Chondrocyte (in vitro differentiated cells): ENCODE data around the gene SETD2. TPM values are rescaled to one million over a fixed set of nuclear protein-coding genes. Genes with fewer than 3 reads are reported as not detected.

Experiments
- DNase-seq: peaks from one replicate; pipeline ENCODE4 v3.0.0; 2021; ENCODE audit warnings: mixed read lengths, low spot score
- H3K27ac Mint-ChIP-seq: one replicate; pipeline ENCODE4 v1.8.0; 2021; ENCODE audit warnings: mild to moderate bottlenecking, moderate library complexity, mixed read lengths; ENCODE audit not compliant: unreplicated experiment
- H3K27me3 Mint-ChIP-seq: 2 replicates; pipeline ENCODE4 v1.8.0; 2021; ENCODE audit warnings: low read depth, mixed read lengths
- H3K36me3 Mint-ChIP-seq: 2 replicates; pipeline ENCODE4 v1.8.0; 2021; ENCODE audit warnings: low read depth, mixed read lengths
- H3K4me1 Mint-ChIP-seq: 2 replicates; pipeline ENCODE4 v1.8.0; 2021; ENCODE audit warnings: low read depth, mild to moderate bottlenecking, mixed read lengths
- H3K4me3 Mint-ChIP-seq: one replicate; pipeline ENCODE4 v1.8.0; 2021; ENCODE audit warnings: mild to moderate bottlenecking, moderate library complexity, mixed read lengths; ENCODE audit not compliant: unreplicated experiment
- H3K9me3 Mint-ChIP-seq: 2 replicates; pipeline ENCODE4 v1.8.0; 2021; ENCODE audit warnings: low read depth, mixed read lengths
- CTCF ChIP-seq: fragments of 200-600 bp; sonication (generic); IDR thresholded peaks from 2 replicates; pipeline ENCODE4 v1.5.0; 2021; ENCODE audit warnings: antibody characterized with exemption, mild to moderate bottlenecking, moderate library complexity
- total RNA-seq: library from RNA; stranded (reverse); gene quantifications from 3 replicates; pipeline ENCODE4 v1.2.1, GENCODE V29; 2021

The SETD2 gene
- total RNA-seq, 1 donor from 2014 or later = 37.3 TPM

DNA sequence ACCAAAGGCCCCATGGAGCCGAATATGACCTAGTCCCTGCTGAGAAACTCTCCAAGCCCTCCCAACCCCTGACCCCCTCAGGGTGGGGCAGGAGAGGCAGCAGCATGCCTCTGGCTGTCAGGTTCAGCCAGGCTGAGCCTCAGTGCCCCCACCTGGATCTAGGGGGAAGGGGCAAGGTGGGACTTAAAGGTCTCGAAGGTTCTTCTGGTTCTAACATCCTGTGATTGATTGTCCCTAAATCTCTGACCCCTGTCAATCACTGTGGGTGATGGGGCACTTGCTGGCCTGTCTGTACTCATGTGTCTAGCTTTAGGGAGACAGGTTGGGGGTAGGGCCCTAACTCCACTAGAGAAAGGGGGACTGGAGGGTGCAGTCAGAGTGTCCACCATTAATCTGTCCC is 170.6 kb downstream of the SETD2 start:
- H3K9me3 Mint-ChIP-seq = no peaks in the 10 kb centered on the region
- peaks cover 5% of the 10 kb centered on the region for H3K36me3 Mint-ChIP-seq
- no peak for TF ChIP-seq CTCF
- H3K27ac Mint-ChIP-seq = no peak overlapping the region
- no peak for DNase-seq
- H3K4me1 Mint-ChIP-seq = no peaks in the 10 kb centered on the region
- no peak overlapping the region for H3K4me3 Mint-ChIP-seq
- H3K27me3 Mint-ChIP-seq = no peaks in the 10 kb centered on the region

GRCh38 chr3:46992231-46992630 is 171.7 kb downstream of the SETD2 start:
- Mint-ChIP-seq H3K4me3 (no peak overlapping the region), H3K36me3 (peaks cover 5% of the 10 kb centered on the region), H3K27ac (no peak overlapping the region), H3K9me3 (no peaks in the 10 kb centered on the region), H3K27me3 (no peaks in the 10 kb centered on the region), H3K4me1 (no peaks in the 10 kb centered on the region)
- TF ChIP-seq CTCF = no peak
- DNase-seq = no peak

DNA sequence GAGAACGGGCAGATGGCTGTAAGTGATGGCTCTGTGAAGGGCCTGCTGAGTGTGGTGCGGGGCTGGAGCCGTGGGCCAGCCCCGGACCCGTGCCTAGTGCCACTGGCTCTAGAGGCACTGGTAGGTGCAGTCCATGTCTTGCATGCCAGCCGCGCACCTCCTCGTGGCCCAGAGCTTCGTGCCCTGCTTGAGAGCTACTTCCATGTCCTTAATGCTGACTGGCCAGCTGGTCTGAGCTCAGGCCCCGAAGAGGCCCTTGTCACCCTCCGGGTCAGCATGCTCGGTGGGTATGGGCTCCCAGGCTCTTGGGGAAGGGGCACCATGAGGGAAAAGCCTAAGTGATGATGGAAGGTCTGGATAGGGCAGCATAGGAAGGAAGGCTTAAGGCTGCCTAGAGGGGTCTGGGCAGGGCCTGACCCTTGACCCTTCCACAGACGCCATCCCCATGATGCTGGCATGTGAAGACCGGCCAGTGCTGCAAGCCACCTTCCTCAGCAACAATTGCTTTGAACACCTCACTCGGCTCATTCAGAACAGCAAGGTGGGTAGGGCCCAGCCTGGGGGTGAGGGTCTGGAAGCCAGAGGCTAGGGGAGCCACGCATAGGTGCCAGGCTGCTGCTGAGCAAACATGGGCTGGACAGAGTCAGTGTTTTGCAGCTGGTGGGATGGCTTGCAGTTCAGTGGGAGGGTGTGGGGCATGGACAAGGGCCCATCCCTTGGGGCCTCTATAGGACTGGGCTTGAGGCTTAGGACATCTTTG is 172.3 kb downstream of the SETD2 start:
- no peak for DNase-seq
- Mint-ChIP-seq H3K4me1 (no peaks in the 10 kb centered on the region), H3K27me3 (no peaks in the 10 kb centered on the region), H3K4me3 (no peak overlapping the region), H3K9me3 (no peaks in the 10 kb centered on the region), H3K36me3 (peaks cover 5% of the 10 kb centered on the region), H3K27ac (no peak overlapping the region)
- no peak for TF ChIP-seq CTCF

DNA sequence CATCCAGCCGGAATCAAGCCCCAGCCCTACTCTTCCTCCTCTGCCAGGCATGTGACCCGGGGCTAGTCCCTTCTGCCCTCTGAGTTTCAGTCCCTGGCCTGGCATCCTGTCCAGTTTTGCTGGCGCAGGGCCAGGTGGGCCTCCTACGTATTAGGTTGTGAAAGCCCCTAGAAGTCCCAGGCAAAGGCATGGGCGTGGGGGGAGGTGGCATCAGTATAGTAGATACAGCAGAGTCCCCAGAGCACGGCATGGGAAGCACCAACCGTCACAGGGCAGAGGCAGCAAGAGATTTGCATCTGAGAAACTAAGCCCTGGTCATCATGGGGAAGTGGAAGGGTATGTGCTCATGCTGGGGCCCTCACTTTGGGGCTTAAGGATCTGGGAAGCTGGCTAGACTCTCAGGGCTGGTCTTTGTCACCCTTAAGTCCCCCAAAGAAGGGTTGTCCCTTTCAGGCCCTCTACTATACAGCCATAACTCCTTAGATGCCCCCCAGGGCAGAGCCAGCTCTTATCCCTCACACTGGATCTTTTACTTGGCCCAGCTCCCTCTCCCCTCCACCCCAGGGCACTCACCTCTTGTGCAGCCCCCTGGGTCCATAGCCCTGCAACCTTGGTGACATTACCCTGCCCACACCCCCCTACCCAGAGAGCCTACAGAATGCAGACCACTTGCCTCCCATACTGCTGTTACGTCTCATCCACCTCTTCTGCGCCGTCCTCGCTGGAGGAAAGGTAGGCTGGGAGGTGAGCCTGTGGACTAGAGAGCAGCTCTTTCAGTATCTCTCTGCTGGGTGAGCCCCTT is 173.1 kb downstream of the SETD2 start:
- no peak for TF ChIP-seq CTCF
- no peak overlapping the region for H3K27ac Mint-ChIP-seq
- no peaks in the 10 kb centered on the region for H3K27me3 Mint-ChIP-seq
- no peaks in the 10 kb centered on the region for H3K9me3 Mint-ChIP-seq
- no peak for DNase-seq
- no peak overlapping the region for H3K4me3 Mint-ChIP-seq
- peaks cover 5% of the 10 kb centered on the region for H3K36me3 Mint-ChIP-seq
- H3K4me1 Mint-ChIP-seq = no peaks in the 10 kb centered on the region

DNA sequence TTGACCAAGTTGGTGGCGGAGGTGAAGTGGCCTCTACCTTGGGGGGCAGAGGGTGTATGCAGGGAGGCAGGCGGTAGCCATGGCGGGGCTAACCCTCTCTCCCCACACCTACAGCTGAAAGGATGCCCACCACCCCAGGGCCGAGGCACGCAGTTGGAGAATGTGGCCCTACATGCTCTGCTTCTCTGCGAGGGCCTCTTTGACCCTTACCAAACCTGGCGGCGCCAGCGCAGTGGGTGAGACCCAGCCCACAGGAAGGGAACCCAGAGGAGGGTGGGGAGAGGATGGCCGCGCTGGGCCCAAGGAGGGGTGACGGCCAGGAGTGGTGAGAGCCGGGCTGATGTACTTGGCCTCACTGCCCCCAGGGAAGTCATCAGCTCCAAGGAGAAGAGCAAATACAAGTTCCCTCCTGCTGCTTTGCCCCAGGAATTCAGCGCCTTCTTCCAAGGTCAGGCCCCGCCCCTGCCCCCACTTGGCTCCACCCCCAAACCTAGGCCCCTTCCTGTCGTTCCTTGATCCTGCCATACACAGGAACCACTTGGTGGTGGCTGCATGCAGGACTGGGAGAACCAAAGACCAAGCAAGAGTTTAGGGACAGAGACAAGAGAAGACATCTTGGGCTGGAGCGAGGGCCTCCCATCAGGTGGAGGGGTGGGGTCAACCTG is 174.6 kb downstream of the SETD2 start:
- Mint-ChIP-seq H3K27ac (no peak overlapping the region), H3K4me3 (no peak overlapping the region), H3K9me3 (no peaks in the 10 kb centered on the region), H3K27me3 (no peaks in the 10 kb centered on the region), H3K36me3 (peaks cover 5% of the 10 kb centered on the region), H3K4me1 (no peaks in the 10 kb centered on the region)
- no peak for DNase-seq
- TF ChIP-seq CTCF = no peak
